Uterus (tissue), 4 donors: ENCODE measurements around the gene ZNF652. TPM values are rescaled to one million over a fixed set of nuclear protein-coding genes. Genes with fewer than 3 reads are reported as not detected.
"Not testable (repeated sequence)": the region's sequence is repeated elsewhere in the genome, so short reads cannot be mapped to it uniquely, and the experiment has no call there.

Experiments
- DNase-seq, 2 donors: peaks; one replicate each; pipeline ENCODE4 v3.0.0-alpha.2; 2019 to 2020
- H3K27ac ChIP-seq, 2 donors: fragments of 200-600 bp; sonication (generic); 1 replicate in 1 of 2; 2 replicates in 1 of 2; pipeline ENCODE4 v1.5.1; 2016 to 2018
- H3K27me3 ChIP-seq, 2 donors: fragments of 200-600 bp; sonication (generic); one replicate each; pipeline ENCODE4 v1.5.1; 2018 to 2019; ENCODE audit warnings: control low read depth in 1 of 2
- H3K36me3 ChIP-seq, 2 donors: fragments of 200-600 bp; sonication (generic); one replicate each; pipeline ENCODE4 v1.5.1; 2019; ENCODE audit warnings: control low read depth in 1 of 2
- H3K4me1 ChIP-seq, 2 donors: fragments of 200-600 bp; sonication (generic); one replicate each; pipeline ENCODE4 v1.5.1; 2018 to 2019; ENCODE audit warnings: control low read depth in 1 of 2
- H3K4me3 ChIP-seq, 2 donors: fragments of 200-600 bp; sonication (generic); 1 replicate in 1 of 2; 2 replicates in 1 of 2; pipeline ENCODE4 v1.5.1; 2018 to 2019; ENCODE audit warnings: mild to moderate bottlenecking in 1 of 2
- H3K9me3 ChIP-seq, 2 donors: fragments of 200-600 bp; sonication (generic); one replicate each; pipeline ENCODE4 v1.5.1; 2019; ENCODE audit warnings: control low read depth in 1 of 2
- POLR2A ChIP-seq, 2 donors: fragments of 450-650 bp; IDR thresholded peaks; one replicate each; pipeline ENCODE4 v1.6.1; 2016; ENCODE audit warnings: antibody characterized with exemption in 2 of 2, mild to moderate bottlenecking in 1 of 2, moderate library complexity in 1 of 2
- intact Hi-C: fragments of 100-400 bp; cut with DNase I; formaldehyde crosslinking; loops from one replicate; pipeline ENCODE4 v1.15.1; 2023; ENCODE audit warnings: low total_unique reads
- total RNA-seq, 4 donors: library from RNA; depleted of rRNA in 3 of 4; stranded (reverse); fragments of >200 nt in 3 of 4; gene quantifications; one replicate each; pipeline versions ENCODE4 v1.1.0 to v1.2.4, GENCODE V29; 2014 to 2023
- TF ChIP-seq, protein P1 (sequence below), 4 experiments: fragments of 200-600 bp in 2 of 4; fragments of 450-650 bp in 2 of 4; sonication (generic) in 2 of 4; IDR thresholded peaks; one replicate each; pipeline ENCODE4 v1.5.1; 2016 to 2019; ENCODE audit warnings: antibody characterized with exemption in 4 of 4, mild to moderate bottlenecking in 2 of 4, moderate library complexity in 1 of 4
- donor health status: DM: yes; HTN: yes; CAD: no.

Gene ZNF652
- total RNA-seq, 4 donors from 2014 or later = 17.6 to 65.3 (median 36.2) TPM

DNA sequence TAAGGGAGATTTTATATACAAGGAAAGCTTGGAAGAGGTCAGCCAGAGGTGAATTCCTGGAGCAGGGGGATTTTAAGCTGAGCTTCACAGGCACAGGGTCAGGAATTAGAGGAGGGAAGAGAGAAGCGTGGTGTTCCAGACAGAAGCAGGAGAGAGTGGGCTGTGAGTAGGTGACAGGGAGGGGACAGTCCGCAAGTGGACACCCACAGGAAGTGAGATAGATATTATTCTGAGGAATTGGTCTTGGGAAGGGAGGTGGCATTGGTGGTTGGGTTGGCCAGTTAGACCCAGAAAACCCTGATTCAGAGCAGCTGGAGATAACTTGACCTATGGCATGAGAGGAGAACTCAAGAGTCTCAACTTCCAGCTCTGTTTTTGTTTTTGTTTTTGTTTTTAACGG lies 37.9 kb upstream of the ZNF652 start:
- Histone ChIP-seq H3K36me3 (no peaks in the 10 kb centered on the region), H3K4me1 (no peaks in the 10 kb centered on the region), H3K4me3 (no peak overlapping the region), H3K27ac (no peak overlapping the region), H3K9me3 (no peaks in the 10 kb centered on the region), H3K27me3 (no peaks in the 10 kb centered on the region)
- intact Hi-C loops = loop anchor here (10.0 kb wide), 1 partner anchor 85 kb away; no protein-coding TSS in a partner anchor
- DNase-seq = no peak
- no peak for TF ChIP-seq POLR2A (IDR thresholded peaks at IDR 0.05)
- TF ChIP-seq, protein P1, sequence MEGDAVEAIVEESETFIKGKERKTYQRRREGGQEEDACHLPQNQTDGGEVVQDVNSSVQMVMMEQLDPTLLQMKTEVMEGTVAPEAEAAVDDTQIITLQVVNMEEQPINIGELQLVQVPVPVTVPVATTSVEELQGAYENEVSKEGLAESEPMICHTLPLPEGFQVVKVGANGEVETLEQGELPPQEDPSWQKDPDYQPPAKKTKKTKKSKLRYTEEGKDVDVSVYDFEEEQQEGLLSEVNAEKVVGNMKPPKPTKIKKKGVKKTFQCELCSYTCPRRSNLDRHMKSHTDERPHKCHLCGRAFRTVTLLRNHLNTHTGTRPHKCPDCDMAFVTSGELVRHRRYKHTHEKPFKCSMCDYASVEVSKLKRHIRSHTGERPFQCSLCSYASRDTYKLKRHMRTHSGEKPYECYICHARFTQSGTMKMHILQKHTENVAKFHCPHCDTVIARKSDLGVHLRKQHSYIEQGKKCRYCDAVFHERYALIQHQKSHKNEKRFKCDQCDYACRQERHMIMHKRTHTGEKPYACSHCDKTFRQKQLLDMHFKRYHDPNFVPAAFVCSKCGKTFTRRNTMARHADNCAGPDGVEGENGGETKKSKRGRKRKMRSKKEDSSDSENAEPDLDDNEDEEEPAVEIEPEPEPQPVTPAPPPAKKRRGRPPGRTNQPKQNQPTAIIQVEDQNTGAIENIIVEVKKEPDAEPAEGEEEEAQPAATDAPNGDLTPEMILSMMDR (IDR thresholded peaks at IDR 0.05) = no peak

DNA sequence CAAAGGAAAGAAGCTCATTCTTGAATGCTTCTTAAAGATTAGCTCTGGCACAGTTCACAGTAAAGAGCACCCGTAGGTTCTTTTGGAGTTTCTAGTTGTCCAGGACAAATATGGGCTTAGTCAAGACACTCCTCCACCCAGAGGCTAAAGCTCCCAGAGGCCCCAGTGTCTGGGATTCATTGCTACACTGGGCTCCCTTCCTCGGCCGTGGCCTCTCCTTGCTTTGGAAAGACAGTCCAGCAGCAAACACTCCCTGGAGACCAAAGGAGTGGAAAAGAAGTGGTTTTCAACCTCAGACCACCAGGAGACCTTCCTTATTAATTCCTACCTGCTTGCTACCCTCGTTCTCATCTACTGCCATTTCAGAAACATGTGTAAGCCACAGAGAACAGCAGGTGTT lies 35.5 kb upstream of the ZNF652 start:
- TF ChIP-seq POLR2A (IDR thresholded peaks at IDR 0.05) = no peak
- TF ChIP-seq, protein P1 (IDR thresholded peaks at IDR 0.05) = no peak
- intact Hi-C loops = loop anchor here (10.0 kb wide), 1 partner anchor 83 kb away; no protein-coding TSS in a partner anchor
- H3K4me3 ChIP-seq = no peak overlapping the region

DNA sequence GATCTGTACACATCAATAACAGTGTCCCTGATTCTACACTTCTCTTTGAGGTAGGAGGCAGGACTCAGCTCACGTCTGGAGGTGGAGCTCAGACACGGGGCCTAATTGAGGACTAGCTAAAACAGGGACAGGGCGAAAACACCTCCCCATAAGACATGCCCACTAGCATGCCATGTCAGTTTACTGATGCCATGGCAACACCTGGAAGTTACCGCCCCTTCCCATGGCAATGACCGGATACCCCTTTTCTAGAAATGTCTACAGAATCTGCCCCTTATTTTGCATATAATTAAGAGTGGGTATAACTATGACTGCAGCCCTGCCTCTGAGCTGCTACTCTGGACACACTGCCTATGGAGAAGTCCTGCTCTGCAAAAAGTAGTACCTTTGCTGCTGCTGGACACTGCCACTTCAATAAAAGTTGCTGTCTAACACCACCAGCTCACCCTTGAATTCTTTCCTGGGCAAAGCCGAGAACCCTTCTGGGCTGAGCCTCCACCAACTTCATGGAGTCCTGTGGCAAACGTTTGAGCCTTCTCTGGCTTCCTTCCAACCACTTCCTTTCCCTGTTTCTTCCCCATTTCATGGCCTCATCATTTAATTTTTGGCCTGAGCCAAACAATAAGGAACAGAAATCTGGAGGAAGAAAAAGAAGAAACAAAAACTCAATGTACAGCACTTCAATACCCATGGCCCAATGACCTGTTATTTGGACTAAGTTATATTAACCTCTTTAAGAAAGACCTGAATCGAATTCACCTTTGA lies 31.6 kb upstream of the ZNF652 start:
- Histone ChIP-seq H3K4me1 (no peaks in the 10 kb centered on the region), H3K27me3 (no peaks in the 10 kb centered on the region), H3K4me3 (no peak overlapping the region), H3K9me3 (no peaks in the 10 kb centered on the region), H3K36me3 (no peaks in the 10 kb centered on the region), H3K27ac (no peak overlapping the region)
- no peak for TF ChIP-seq POLR2A (IDR thresholded peaks at IDR 0.05)
- TF ChIP-seq, protein P1 (IDR thresholded peaks at IDR 0.05) = no peak
- DNase-seq = no peak
- intact Hi-C loops = loop anchor here (10.0 kb wide), 1 partner anchor 79 kb away; no protein-coding TSS in a partner anchor

More for the DNA sequence above, 35.5 kb upstream of the ZNF652 start:
- H3K27ac ChIP-seq = no peak overlapping the region
- no peaks in the 10 kb centered on the region for H3K9me3 ChIP-seq
- no peaks in the 10 kb centered on the region for H3K36me3 ChIP-seq
- no peak for DNase-seq
- no peaks in the 10 kb centered on the region for H3K4me1 ChIP-seq
- H3K27me3 ChIP-seq = no peaks in the 10 kb centered on the region

DNA sequence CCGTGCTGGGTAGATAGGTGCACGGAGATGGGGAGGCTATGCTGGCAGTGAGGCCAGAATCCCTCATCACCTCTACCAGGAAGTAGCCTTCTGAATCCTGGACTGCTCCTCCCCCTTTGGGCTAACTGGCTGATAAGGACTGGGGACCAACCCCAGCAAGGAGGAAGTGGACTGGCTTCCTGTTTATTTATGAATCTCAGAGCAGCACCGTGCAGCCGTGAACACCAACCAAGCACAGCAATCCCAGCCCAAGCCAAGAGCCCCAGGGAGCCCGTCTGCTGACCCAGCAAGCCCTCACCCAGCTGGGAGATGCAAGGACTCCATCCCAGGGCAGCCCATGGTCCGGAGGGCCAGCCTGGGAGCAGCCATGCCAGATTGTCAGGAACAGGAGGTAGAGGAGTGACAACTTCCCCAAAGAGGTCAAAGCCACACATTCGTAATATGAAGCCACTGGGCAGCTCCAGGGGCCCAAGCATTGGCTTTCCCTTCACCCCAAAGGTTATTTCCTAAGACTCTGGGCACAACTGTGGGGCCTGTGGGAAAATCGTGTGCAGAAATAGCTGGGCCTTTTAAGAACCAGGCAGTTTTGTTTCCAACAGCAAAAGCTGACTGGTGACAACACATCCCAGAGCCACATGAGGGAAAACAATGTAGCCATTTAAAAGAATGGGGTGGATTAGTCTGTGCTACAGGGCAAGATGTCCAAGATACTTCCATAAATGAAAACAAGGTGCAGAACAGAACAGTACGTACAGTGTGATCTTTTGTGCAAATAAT lies 28.7 kb upstream of the ZNF652 start:
- Histone ChIP-seq H3K4me1 (no peaks in the 10 kb centered on the region), H3K4me3 (no peak overlapping the region), H3K9me3 (no peaks in the 10 kb centered on the region), H3K27ac (no peak overlapping the region), H3K27me3 (no peaks in the 10 kb centered on the region), H3K36me3 (no peaks in the 10 kb centered on the region)
- intact Hi-C loops = loop anchor here (10.0 kb wide), 1 partner anchor 76 kb away; no protein-coding TSS in a partner anchor
- DNase-seq = no peak
- TF ChIP-seq, protein P1 (IDR thresholded peaks at IDR 0.05) = no peak
- TF ChIP-seq POLR2A (IDR thresholded peaks at IDR 0.05) = no peak

DNA sequence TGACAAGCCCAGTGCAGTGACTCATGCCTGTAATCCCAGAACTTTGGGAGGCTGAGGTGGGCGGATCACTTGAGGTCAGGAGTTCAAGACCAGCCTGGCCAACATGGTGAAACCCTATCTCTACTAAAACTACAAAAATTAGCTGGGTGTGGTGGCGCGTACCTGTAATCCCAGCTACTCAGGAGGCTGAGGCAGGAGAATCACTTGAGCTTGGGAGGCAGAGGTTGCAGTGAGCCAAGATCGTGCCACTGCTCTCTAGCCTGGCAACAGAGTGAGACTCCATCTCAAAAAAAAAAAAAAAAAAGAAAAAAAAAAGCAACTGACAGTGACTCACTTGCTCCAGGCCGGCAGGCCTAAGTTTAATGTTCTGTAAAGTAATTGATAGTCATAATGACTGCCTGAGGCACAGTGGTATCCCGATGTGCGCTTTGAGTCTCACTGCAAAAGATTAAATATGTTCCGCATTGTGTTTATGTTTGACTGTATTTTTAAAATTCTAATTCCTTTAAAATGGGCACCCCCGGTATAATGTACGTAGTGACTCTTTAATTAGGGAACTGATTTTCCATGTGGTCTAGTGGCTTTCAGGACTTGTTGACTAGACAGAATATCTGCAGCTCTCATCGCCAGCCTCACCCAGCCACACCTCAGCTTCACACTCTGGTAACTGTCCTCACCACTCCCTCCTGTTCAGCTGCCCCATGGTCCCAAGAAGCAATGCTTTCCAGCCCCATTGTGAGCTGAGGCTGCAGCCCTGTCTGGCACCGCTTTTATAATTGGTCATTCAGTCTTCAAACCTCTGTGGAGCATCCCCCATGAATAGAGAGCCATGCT lies 27.7 kb upstream of the ZNF652 start:
- intact Hi-C loops = loop anchor here (10.0 kb wide), 1 partner anchor 75 kb away; no protein-coding TSS in a partner anchor
- not testable (repeated sequence) for H3K9me3 ChIP-seq, H3K27ac ChIP-seq, DNase-seq, H3K36me3 ChIP-seq, H3K27me3 ChIP-seq, H3K4me3 ChIP-seq, H3K4me1 ChIP-seq
